Erythroblast (primary cell): Measurements from ENCODE around the gene XCL1.
A peak's percentile ranks its signal among the peaks of the same experiment; 100 is the strongest.
"Not testable (repeated sequence)": the region's sequence is repeated elsewhere in the genome, so short reads cannot be mapped to it uniquely, and the experiment has no call there.

Source experiments
- DNase-seq, 2 experiments: peaks; one replicate each; lab custom pipeline; 2025; lab: John Stamatoyannopoulos, UW
- GATA1 ChIP-seq: IDR thresholded peaks from 2 replicates; pipeline ENCODE4 v1.6.1; 2011; ENCODE audit warnings: low read depth, mild to moderate bottlenecking, control low read depth, low read length, moderate library complexity
- POLR2A ChIP-seq: IDR thresholded peaks from 2 replicates; pipeline ENCODE4 v1.6.1; 2011; ENCODE audit warnings: mild to moderate bottlenecking, low read length

XCL1 gene

GRCh38 chr1:168554603-168555483 is 21.6 kb upstream of the XCL1 start:
- TF ChIP-seq POLR2A: no peak
- TF ChIP-seq GATA1: no peak
- no peak for DNase-seq

GRCh38 chr1:168555508-168556046 is 20.8 kb upstream of the XCL1 start:
- no peak for DNase-seq
- TF ChIP-seq POLR2A: no peak
- no peak for TF ChIP-seq GATA1

GRCh38 chr1:168556647-168557046 is 19.8 kb upstream of the XCL1 start:
- no peak for DNase-seq
- TF ChIP-seq GATA1 (no peak), POLR2A (no peak)

- DNase-seq: no peak
- no peak for TF ChIP-seq GATA1
- TF ChIP-seq POLR2A: no peak
Observed at GRCh38 chr1:168560370-168560769, 16.0 kb upstream of the XCL1 start.

GRCh38 chr1:168561989-168562388 is 14.4 kb upstream of the XCL1 start:
- no peak for DNase-seq
- no peak for TF ChIP-seq GATA1
- no peak for TF ChIP-seq POLR2A

GRCh38 chr1:168565825-168566224 is 10.6 kb upstream of the XCL1 start:
- no peak for DNase-seq
- no peak for TF ChIP-seq GATA1
- no peak for TF ChIP-seq POLR2A

GRCh38 chr1:168567007-168567406 is 9.4 kb upstream of the XCL1 start:
- no peak for DNase-seq
- TF ChIP-seq GATA1 (no peak), POLR2A (no peak)

- DNase-seq: no peak
- TF ChIP-seq POLR2A (no peak), GATA1 (no peak)
Observed at GRCh38 chr1:168567568-168567967, 8.8 kb upstream of the XCL1 start.

GRCh38 chr1:168568346-168568745 is 8.1 kb upstream of the XCL1 start:
- no peak for DNase-seq
- TF ChIP-seq POLR2A (no peak), GATA1 (no peak)

- DNase-seq: no peak
- TF ChIP-seq GATA1 (no peak), POLR2A (no peak)
Observed at GRCh38 chr1:168570652-168571051, 5.8 kb upstream of the XCL1 start.

GRCh38 chr1:168572633-168573032 is 3.8 kb upstream of the XCL1 start:
- no peak for TF ChIP-seq POLR2A
- TF ChIP-seq GATA1: no peak

GRCh38 chr1:168574234-168574633 is 2.2 kb upstream of the XCL1 start:
- peak; percentile 52 to 54 for DNase-seq

More at GRCh38 chr1:168572633-168573032, 3.8 kb upstream of the XCL1 start:
- DNase-seq: no peak

- not testable (repeated sequence) for DNase-seq
Observed at GRCh38 chr1:168578531-168579185, 2.3 kb downstream of the XCL1 start.

- DNase-seq: not testable (repeated sequence)
Observed at GRCh38 chr1:168580290-168580689, 3.9 kb downstream of the XCL1 start.

GRCh38 chr1:168580991-168581390 is 4.6 kb downstream of the XCL1 start:
- DNase-seq: not testable (repeated sequence)
